A549 (cell line): Measurements from ENCODE around the gene ARAP3. TPM values are rescaled to one million over a fixed set of nuclear protein-coding genes. Genes with fewer than 3 reads are reported as not detected.

Experiments used
- ATAC-seq, 2 experiments: fragments of 200-7000 bp in 1 of 2; fragments of >200 bp in 1 of 2; cut with Nextera tagmentation in 1 of 2; cut with Tn5 transposase in 1 of 2; 3 replicates each; pipeline versions ENCODE4 v1.8.0 to v1.9.1; 2018 to 2020; ENCODE audit warnings: mild to moderate bottlenecking in 1 of 2, moderate library complexity in 1 of 2
- CTCF ChIA-PET: fragments of 300-600 bp; sonication (Branson Sonifier 250); formaldehyde crosslinking; extraction: SDS; loops from one replicate; lab custom pipeline; 2021; ENCODE audit warnings: antibody characterized with exemption, inconsistent platforms; lab: Yijun Ruan, JAX
- POLR2A ChIA-PET: fragments of 350-600 bp; formaldehyde crosslinking; extraction: SDS; loops from one replicate; lab custom pipeline; 2021; ENCODE audit warnings: antibody characterized with exemption, inconsistent platforms; lab: Yijun Ruan, JAX
- DNase-seq, 2 experiments: peaks; one replicate each; pipeline versions ENCODE4 v3.0.0 to v3.0.0-alpha.2; 2011 to 2016; ENCODE audit warnings: low read depth in 1 of 2, low spot score in 1 of 2
- FAIRE-seq: peaks from 2 replicates; lab custom pipeline; 2011; peaks lifted over from hg19 to GRCh38; lab: Jason Lieb, UNC
- H3K27ac ChIP-seq, 2 experiments: fragments of >200 bp; sonication (Bioruptor Twin); formaldehyde crosslinking; 3 replicates each; pipeline ENCODE4 v1.5.1; 2016 to 2017
- H3K4me1 ChIP-seq: fragments of >200 bp; sonication (Bioruptor Twin); formaldehyde crosslinking; 3 replicates; pipeline ENCODE4 v1.6.1; 2016
- H3K4me2 ChIP-seq: fragments of >200 bp; sonication (Bioruptor Twin); formaldehyde crosslinking; 3 replicates; pipeline ENCODE4 v1.6.1; 2016
- H3K4me3 ChIP-seq: fragments of >200 bp; sonication (Bioruptor Twin); formaldehyde crosslinking; 3 replicates; pipeline ENCODE4 v1.5.1; 2016
- H3K9me3 ChIP-seq: fragments of >200 bp; sonication (Bioruptor Twin); formaldehyde crosslinking; 3 replicates; pipeline ENCODE4 v1.6.1; 2016
- BCL3 ChIP-seq: fragments of >200 bp; sonication (Bioruptor Twin); formaldehyde crosslinking; IDR thresholded peaks from 3 replicates; pipeline ENCODE4 v1.6.1; 2016
- CBX2 ChIP-seq: fragments of 200-600 bp; sonication (generic); IDR thresholded peaks from 2 replicates; pipeline ENCODE4 v1.6.1; 2016; ENCODE audit warnings: low read depth, mild to moderate bottlenecking, borderline replicate concordance
- CBX8 ChIP-seq: fragments of 200-600 bp; sonication (generic); IDR thresholded peaks from 2 replicates; pipeline ENCODE4 v1.6.1; 2016
- CHD4 ChIP-seq: fragments of 200-600 bp; sonication (generic); IDR thresholded peaks from 2 replicates; pipeline ENCODE4 v1.6.1; 2016; ENCODE audit warnings: antibody characterized with exemption, mild to moderate bottlenecking, borderline replicate concordance
- CTCF ChIP-seq: fragments of >200 bp; sonication (Bioruptor Twin); formaldehyde crosslinking; IDR thresholded peaks from 3 replicates; pipeline ENCODE4 v1.5.1; 2016
- EHF ChIP-seq: fragments of 250-450 bp; sonication (Bioruptor Pico); IDR thresholded peaks from 2 replicates; pipeline ENCODE4 v1.5.0; 2020; ENCODE audit warnings: mild to moderate bottlenecking
- ELK1 ChIP-seq: fragments of 150-350 bp; IDR thresholded peaks from 2 replicates; pipeline ENCODE4 v1.6.1; 2014; ENCODE audit warnings: low read depth, mild to moderate bottlenecking, low read length
- FOXS1 ChIP-seq: fragments of 250-450 bp; sonication (Bioruptor Pico); IDR thresholded peaks from 2 replicates; pipeline ENCODE4 v1.5.0; 2020; ENCODE audit warnings: mild to moderate bottlenecking, moderate library complexity
- HOXB5 ChIP-seq: fragments of 250-450 bp; sonication (Bioruptor Pico); IDR thresholded peaks from 2 replicates; pipeline ENCODE4 v1.5.0; 2020; ENCODE audit warnings: mild to moderate bottlenecking, moderate library complexity
- JUN ChIP-seq, 2 experiments: fragments of >200 bp; sonication (Bioruptor Twin); formaldehyde crosslinking; IDR thresholded peaks; 2 replicates in 1 of 2; 3 replicates in 1 of 2; pipeline ENCODE4 v1.6.1; 2016 to 2017
- JUNB ChIP-seq: fragments of >200 bp; sonication (Bioruptor Twin); formaldehyde crosslinking; IDR thresholded peaks from 2 replicates; pipeline ENCODE4 v1.6.1; 2016
- MAX ChIP-seq: IDR thresholded peaks from 2 replicates; pipeline ENCODE4 v1.6.1; 2012
- MAZ ChIP-seq: fragments of 150-350 bp; IDR thresholded peaks from 2 replicates; pipeline ENCODE4 v1.6.1; 2014; ENCODE audit warnings: antibody characterized with exemption, low read depth, low read length, borderline replicate concordance
- MYC ChIP-seq: IDR thresholded peaks from 2 replicates; pipeline ENCODE4 v1.6.1; 2012; ENCODE audit warnings: mild to moderate bottlenecking, inconsistent platforms, low read length, improper control_type of control experiment, borderline replicate concordance
- NFE2L2 ChIP-seq: fragments of 150-350 bp; conservative IDR thresholded peaks from 2 replicates; pipeline ENCODE4 v1.6.1; 2014; ENCODE audit warnings: low read length
- NR3C1 ChIP-seq: fragments of >200 bp; sonication (Bioruptor Twin); formaldehyde crosslinking; IDR thresholded peaks from 3 replicates; pipeline ENCODE4 v1.6.1; 2017
- POLR2AphosphoS2 ChIP-seq: conservative IDR thresholded peaks from 2 replicates; pipeline ENCODE4 v1.6.1; 2012; ENCODE audit warnings: low read length, improper control_type of control experiment, inconsistent platforms
- RAD21 ChIP-seq, 2 experiments: fragments of >200 bp in 1 of 2; sonication (Bioruptor Twin) in 1 of 2; formaldehyde crosslinking in 1 of 2; IDR thresholded peaks in 1 of 2; conservative IDR thresholded peaks in 1 of 2; 2 replicates in 1 of 2; 3 replicates in 1 of 2; pipeline ENCODE4 v1.6.1; 2012 to 2018; ENCODE audit warnings: inconsistent platforms in 1 of 2
- RFX5 ChIP-seq: fragments of 450-650 bp; IDR thresholded peaks from 2 replicates; pipeline ENCODE4 v1.7.1; 2014; ENCODE audit warnings: antibody characterized with exemption, mild to moderate bottlenecking, moderate library complexity
- RNF2 ChIP-seq: fragments of 200-600 bp; sonication (generic); IDR thresholded peaks from 2 replicates; pipeline ENCODE4 v1.6.1; 2016; ENCODE audit warnings: low read depth, mild to moderate bottlenecking, antibody characterized with exemption, moderate library complexity, borderline replicate concordance
- SMC3 ChIP-seq: fragments of >200 bp; sonication (Bioruptor Twin); formaldehyde crosslinking; IDR thresholded peaks from 3 replicates; pipeline ENCODE4 v1.6.1; 2018; ENCODE audit warnings: inconsistent platforms
- TFCP2L1 ChIP-seq: fragments of 250-450 bp; sonication (Bioruptor Pico); IDR thresholded peaks from 2 replicates; pipeline ENCODE4 v1.5.0; 2021; ENCODE audit warnings: mild to moderate bottlenecking
- ZSCAN20 ChIP-seq: fragments of 250-450 bp; sonication (Bioruptor Pico); IDR thresholded peaks from 2 replicates; pipeline ENCODE4 v1.8.0; 2022; ENCODE audit warnings: mild to moderate bottlenecking, moderate library complexity
- WGBS: methylation state at CpG from one replicate; pipeline ENCODE4 v1.1.6; 2017; ENCODE audit errors: missing lambda C conversion rate; 5-methylcytosine and 5-hydroxymethylcytosine counted together
- polyA plus RNA-seq, 4 experiments: library from polyadenylated mRNA; depleted of rRNA in 3 of 4; stranded (reverse); fragments of >200 nt; fragmentation: RNase III in 1 of 4; extraction: RNeasy Plus Mini Kit Qiagen cat#74134 plus additional on column Dnase treatment in 1 of 4; gene quantifications; 2 replicates in 3 of 4; 3 replicates in 1 of 4; pipeline ENCODE4 v1.2.3, GENCODE V29; 2011 to 2017

Gene ARAP3
- polyA plus RNA-seq, 2 of the 4 experiments (the other 2 are of a cell fraction), result 3.0 to 6.6 TPM

- peak; percentile 98 for TF ChIP-seq CTCF
- TF ChIP-seq MAX, result peak; percentile 25; the same call in 1 of the 2 replicates
- TF ChIP-seq MAZ, result peak; percentile 73; the same call in 1 of the 2 replicates
Observed at GRCh38 chr5:141691867-141692532, 10.0 kb upstream of the ARAP3 start (continued).

GRCh38 chr5:141691286-141691866 is 9.3 kb upstream of the ARAP3 start:
- no peak overlapping the region for H3K27ac ChIP-seq
- H3K4me1 ChIP-seq, result peaks cover 2% of the 10 kb centered on the region; the same call in 1 of the 3 replicates
- TF ChIP-seq EHF (CRISPR knock-in tag) (no peak), HOXB5 (no peak), MYC (no peak), CBX8 (no peak), JUNB (no peak), MAZ (no peak)
- FAIRE-seq (no peak), ATAC-seq (no peak), DNase-seq (no peak)
- no peaks in the 10 kb centered on the region for H3K9me3 ChIP-seq
- WGBS, result 37% methylated on average over 9 of the region's 9 CpGs
- H3K4me3 ChIP-seq, result no peak overlapping the region
- CTCF ChIA-PET, result interaction anchor here (0.6 to 16.8 kb wide), 64 partner anchors 8 to 763 kb away, joined by 3 to 424 read pairs (median 6); partner anchors contain the start of genes ARAP3, DELE1, PCDH1 and PCDH12
- POLR2A ChIA-PET, result interaction anchor here (0.8 to 1.5 kb wide), 4 partner anchors 22 to 277 kb away, joined by 3 to 11 read pairs (median 4); partner anchors contain the start of gene RNF14
- H3K4me2 ChIP-seq, result no peak overlapping the region

GRCh38 chr5:141686648-141687416 is 4.8 kb upstream of the ARAP3 start:
- 56% methylated on average over 3 of the region's 3 CpGs for WGBS
- CTCF ChIA-PET, result interaction anchor here (0.8 to 2.2 kb wide), 8 partner anchors 15 to 592 kb away, joined by 3 to 12 read pairs (median 3); partner anchors contain the start of genes HDAC3, PCDH1, PCDHB2 and RELL2
- H3K4me1 ChIP-seq, result peaks cover 13% of the 10 kb centered on the region

GRCh38 chr5:141685591-141685990 is 3.6 kb upstream of the ARAP3 start:
- DNase-seq (no peak), FAIRE-seq (no peak), ATAC-seq (no peak)
- no peak overlapping the region for H3K4me3 ChIP-seq
- WGBS, result 97% methylated on average over 1 of the region's 1 CpG
- H3K9me3 ChIP-seq, result no peaks in the 10 kb centered on the region
- ChIA-PET CTCF (interaction anchor here (1.4 to 7.5 kb wide), 4 partner anchors 8 to 193 kb away, joined by 3 to 63 read pairs (median 26); partner anchors contain the start of gene PCDH1), POLR2A (no interaction called here)
- H3K4me2 ChIP-seq, result no peak overlapping the region
- H3K27ac ChIP-seq, result no peak overlapping the region
- H3K4me1 ChIP-seq, result peaks cover 23% of the 10 kb centered on the region
- no peak for TF ChIP-seq BCL3
- no peak for TF ChIP-seq RAD21 (conservative IDR thresholded peaks at IDR 0.05 in 1 of 2, IDR thresholded peaks at IDR 0.05 in 1 of 2)
- no peak for TF ChIP-seq CHD4
- no peak for TF ChIP-seq CBX2
- no peak for TF ChIP-seq ELK1
- no peak for TF ChIP-seq MAX
- no peak for TF ChIP-seq NFE2L2
- TF ChIP-seq SMC3, result no peak
- TF ChIP-seq RFX5, result no peak
- TF ChIP-seq NR3C1, result no peak
- no peak for TF ChIP-seq FOXS1 (CRISPR knock-in tag)
- TF ChIP-seq POLR2AphosphoS2, result no peak
- TF ChIP-seq RNF2, result no peak

More at GRCh38 chr5:141686648-141687416, 4.8 kb upstream of the ARAP3 start:
- no peak for FAIRE-seq
- H3K4me2 ChIP-seq, result no peak overlapping the region
- no peak for DNase-seq
- no peaks in the 10 kb centered on the region for H3K9me3 ChIP-seq
- no peak overlapping the region for H3K4me3 ChIP-seq
- no peak overlapping the region for H3K27ac ChIP-seq
- no peak for ATAC-seq
- POLR2A ChIA-PET, result no interaction called here
- TF ChIP-seq ZSCAN20 (CRISPR knock-in tag) (no peak), JUN (IDR thresholded peaks at IDR 0.05) (no peak), TFCP2L1 (CRISPR knock-in tag) (no peak)
- TF ChIP-seq, all 56 proteins: peak for 0
